ENCODE measurements around the gene OVOL1. TPM values are rescaled to one million over a fixed set of nuclear protein-coding genes. Genes with fewer than 3 reads are reported as not detected.

OVOL1 gene
- total RNA-seq, 1 experiment from 2014 or later = not detected

DNA sequence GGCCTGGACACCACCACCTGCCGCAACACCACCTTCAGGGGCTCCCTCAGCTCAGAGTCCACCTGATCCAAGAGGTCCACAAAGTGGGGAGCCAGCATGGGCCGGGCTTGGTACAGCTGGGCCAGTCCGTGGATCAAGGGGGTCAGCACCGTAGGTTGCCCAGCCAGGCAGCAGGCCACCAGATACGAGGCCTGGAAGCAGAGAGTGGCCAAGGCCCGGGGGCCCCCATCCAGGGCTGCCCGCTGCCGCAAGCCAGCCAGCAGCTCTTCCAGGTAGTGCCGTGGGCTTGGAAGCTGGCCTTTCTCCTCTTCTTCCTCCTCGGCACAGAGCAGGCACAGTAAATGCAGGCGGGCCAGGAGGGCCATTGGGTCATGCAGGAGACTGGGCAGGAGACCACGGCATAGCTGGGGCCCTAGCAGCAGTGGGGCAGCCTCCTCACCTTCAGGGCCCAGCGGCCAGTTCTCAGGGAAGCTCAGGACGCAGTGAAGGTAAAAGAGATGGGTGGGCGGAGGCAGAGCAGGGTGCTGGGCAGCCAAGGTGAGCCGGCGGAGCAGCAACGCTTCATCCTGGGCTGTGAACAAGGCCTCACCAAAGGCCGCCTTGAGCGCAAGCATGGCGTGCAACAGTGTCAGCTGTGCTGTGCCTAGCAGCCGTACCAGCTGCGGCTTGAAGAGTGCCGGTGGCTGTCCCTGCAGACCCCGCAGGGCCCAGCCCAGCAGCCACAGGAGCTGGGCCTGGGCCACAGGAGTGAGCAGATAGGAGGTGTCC is 7.8 kb upstream of the OVOL1 start:
- Histone ChIP-seq H3K4me3 (ENCODE audit: low read depth, low read length, poor library complexity, severe bottlenecking) (peak overlapping the region; percentile 98), H3K27ac (ENCODE audit: low read depth, low read length, poor library complexity, severe bottlenecking) (peak overlapping the region; percentile 92), H3K27me3 (replicated peaks; ENCODE audit: insufficient read depth, low read depth, low read length, poor library complexity) (no peaks in the 10 kb centered on the region), H3K36me3 (ENCODE audit: insufficient read depth, low read length, poor library complexity, severe bottlenecking) (peaks cover 23% of the 10 kb centered on the region), H3K4me1 (ENCODE audit: insufficient read depth, low read length, poor library complexity, severe bottlenecking) (peaks cover 8% of the 10 kb centered on the region), H3K9me3 (ENCODE audit: low read depth, low read length, poor library complexity, severe bottlenecking) (no peaks in the 10 kb centered on the region)
- intact Hi-C loops (cut with micrococcal nuclease; ENCODE audit: unreplicated experiment) = no loop called here
- ChIA-PET POLR2A (ENCODE audit: low non-redundant PET) (interaction anchor here (0.8 kb wide), 1 partner anchor 10 kb away, joined by 3 read pairs; no protein-coding TSS in a partner anchor), CTCF (interaction anchor here (0.6 to 1.7 kb wide), 15 partner anchors 9 to 1500 kb away, joined by 3 to 14 read pairs (median 7); partner anchors contain the start of genes KAT5 and RNASEH2C)
- BruUV-seq (replicated peaks) = no TSS peak
- DNase-seq (ENCODE audit: low spot score) = no peak
- TF ChIP-seq, protein P1, sequence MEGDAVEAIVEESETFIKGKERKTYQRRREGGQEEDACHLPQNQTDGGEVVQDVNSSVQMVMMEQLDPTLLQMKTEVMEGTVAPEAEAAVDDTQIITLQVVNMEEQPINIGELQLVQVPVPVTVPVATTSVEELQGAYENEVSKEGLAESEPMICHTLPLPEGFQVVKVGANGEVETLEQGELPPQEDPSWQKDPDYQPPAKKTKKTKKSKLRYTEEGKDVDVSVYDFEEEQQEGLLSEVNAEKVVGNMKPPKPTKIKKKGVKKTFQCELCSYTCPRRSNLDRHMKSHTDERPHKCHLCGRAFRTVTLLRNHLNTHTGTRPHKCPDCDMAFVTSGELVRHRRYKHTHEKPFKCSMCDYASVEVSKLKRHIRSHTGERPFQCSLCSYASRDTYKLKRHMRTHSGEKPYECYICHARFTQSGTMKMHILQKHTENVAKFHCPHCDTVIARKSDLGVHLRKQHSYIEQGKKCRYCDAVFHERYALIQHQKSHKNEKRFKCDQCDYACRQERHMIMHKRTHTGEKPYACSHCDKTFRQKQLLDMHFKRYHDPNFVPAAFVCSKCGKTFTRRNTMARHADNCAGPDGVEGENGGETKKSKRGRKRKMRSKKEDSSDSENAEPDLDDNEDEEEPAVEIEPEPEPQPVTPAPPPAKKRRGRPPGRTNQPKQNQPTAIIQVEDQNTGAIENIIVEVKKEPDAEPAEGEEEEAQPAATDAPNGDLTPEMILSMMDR (conservative IDR thresholded peaks at IDR 0.05; ENCODE audit: low read depth, low read length) = no peak
- TF ChIP-seq EZH2 (IDR thresholded peaks at IDR 0.05; ENCODE audit: borderline replicate concordance, low read depth, low read length, poor library complexity, severe bottlenecking) = no peak

DNA sequence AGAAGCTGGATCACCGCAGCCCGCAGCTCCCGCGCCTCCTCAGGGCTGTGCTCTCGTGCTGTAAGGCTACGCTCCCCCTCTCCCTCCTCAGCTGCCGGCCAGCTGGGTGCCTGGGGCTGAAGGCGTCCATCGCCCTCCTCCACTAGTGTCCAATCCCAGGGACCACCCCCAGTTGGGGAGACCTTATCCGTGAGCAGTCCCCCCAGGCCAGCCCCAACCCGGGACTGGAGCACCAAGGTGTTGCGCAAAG is 7.3 kb upstream of the OVOL1 start:
- CTCF ChIA-PET = interaction anchor here (0.6 to 1.7 kb wide), 18 partner anchors 9 to 1500 kb away, joined by 3 to 14 read pairs (median 6); partner anchors contain the start of genes KAT5, PCNX3 and RNASEH2C
- peak overlapping the region; percentile 98 for H3K4me3 ChIP-seq (ENCODE audit: low read depth, low read length, poor library complexity, severe bottlenecking)
- H3K4me1 ChIP-seq (ENCODE audit: insufficient read depth, low read length, poor library complexity, severe bottlenecking) = peaks cover 8% of the 10 kb centered on the region
- TF ChIP-seq, protein P1 (conservative IDR thresholded peaks at IDR 0.05; ENCODE audit: low read depth, low read length) = no peak
- H3K27ac ChIP-seq (ENCODE audit: low read depth, low read length, poor library complexity, severe bottlenecking) = peak overlapping the region; percentile 92
- intact Hi-C loops (cut with micrococcal nuclease; ENCODE audit: unreplicated experiment) = no loop called here
- H3K36me3 ChIP-seq (ENCODE audit: insufficient read depth, low read length, poor library complexity, severe bottlenecking) = peaks cover 23% of the 10 kb centered on the region
- no peak for DNase-seq (ENCODE audit: low spot score)
- BruUV-seq (replicated peaks) = no TSS peak
- POLR2A ChIA-PET (ENCODE audit: low non-redundant PET) = no interaction called here
- no peaks in the 10 kb centered on the region for H3K9me3 ChIP-seq (ENCODE audit: low read depth, low read length, poor library complexity, severe bottlenecking)
- H3K27me3 ChIP-seq (replicated peaks; ENCODE audit: insufficient read depth, low read depth, low read length, poor library complexity) = peaks cover 2% of the 10 kb centered on the region

DNA sequence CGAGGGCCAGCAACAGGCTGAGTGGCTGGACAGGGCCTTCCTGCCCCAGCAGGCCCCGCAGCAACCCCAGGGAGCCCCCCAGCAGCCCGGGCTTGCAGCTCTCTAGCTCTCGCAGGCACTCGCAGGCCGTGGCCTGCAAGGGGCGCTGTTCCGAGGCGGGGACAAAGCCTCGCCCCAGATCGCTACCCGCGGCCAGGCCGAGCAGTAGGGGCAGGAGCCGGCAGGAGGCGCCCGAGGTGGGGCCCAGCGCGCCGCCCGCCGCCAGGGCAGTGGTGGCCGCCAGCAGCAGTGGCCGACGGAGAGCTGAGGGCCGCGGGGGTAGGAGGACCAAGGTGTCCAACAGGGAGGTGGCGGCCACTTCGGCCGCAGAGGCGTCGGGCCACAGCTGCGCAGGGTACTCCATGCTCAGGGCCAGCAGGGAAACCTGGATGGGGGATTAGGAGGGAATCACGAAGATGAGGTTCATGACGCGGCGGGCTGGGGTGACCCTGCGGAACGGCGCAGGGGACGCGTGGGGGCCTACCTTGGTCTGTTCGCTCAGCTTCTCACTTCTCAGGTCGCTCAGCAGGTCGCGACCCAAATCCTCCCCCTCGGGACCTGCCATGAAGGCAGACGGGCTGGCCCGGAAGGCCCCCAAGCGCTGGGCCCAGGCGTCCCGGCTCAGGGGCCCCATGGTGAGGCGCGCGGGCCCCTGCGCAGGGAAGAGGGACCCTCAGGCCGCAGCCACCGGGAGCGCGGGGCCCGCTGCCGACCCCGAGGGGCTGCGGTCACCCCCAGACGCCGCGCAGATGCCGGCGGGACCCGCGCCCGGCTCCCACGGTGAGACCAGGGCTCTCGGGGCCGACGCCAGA is 6.7 kb upstream of the OVOL1 start:
- TF ChIP-seq, protein P1 (conservative IDR thresholded peaks at IDR 0.05; ENCODE audit: low read depth, low read length) = peak; percentile 95
- no peak for TF ChIP-seq EZH2 (IDR thresholded peaks at IDR 0.05; ENCODE audit: borderline replicate concordance, low read depth, low read length, poor library complexity, severe bottlenecking)
- H3K4me1 ChIP-seq (ENCODE audit: insufficient read depth, low read length, poor library complexity, severe bottlenecking) = peaks cover 8% of the 10 kb centered on the region
- ChIA-PET CTCF (interaction anchor here (0.6 to 1.7 kb wide), 19 partner anchors 10 to 242 kb away, joined by 3 to 14 read pairs (median 4); partner anchors contain the start of genes KAT5, MUS81, PCNX3 and RNASEH2C), POLR2A (ENCODE audit: low non-redundant PET) (interaction anchor here (0.5 kb wide), 1 partner anchor 69 kb away, joined by 15 read pairs; no protein-coding TSS in a partner anchor)
- H3K4me3 ChIP-seq (ENCODE audit: low read depth, low read length, poor library complexity, severe bottlenecking) = peak overlapping the region; percentile 98
- peak; percentile 93 for DNase-seq (ENCODE audit: low spot score)
- H3K36me3 ChIP-seq (ENCODE audit: insufficient read depth, low read length, poor library complexity, severe bottlenecking) = peaks cover 23% of the 10 kb centered on the region
- H3K27ac ChIP-seq (ENCODE audit: low read depth, low read length, poor library complexity, severe bottlenecking) = peak overlapping the region; percentile 92
- intact Hi-C loops (cut with micrococcal nuclease; ENCODE audit: unreplicated experiment) = loop anchor here (5.0 kb wide), 3 partner anchors 37 to 222 kb away; partner anchors contain the start of genes BANF1, EIF1AD and KAT5
- H3K27me3 ChIP-seq (replicated peaks; ENCODE audit: insufficient read depth, low read depth, low read length, poor library complexity) = peaks cover 7% of the 10 kb centered on the region
- H3K9me3 ChIP-seq (ENCODE audit: low read depth, low read length, poor library complexity, severe bottlenecking) = no peaks in the 10 kb centered on the region
- BruUV-seq (replicated peaks) = TSS peak; percentile 11
